ENCODE data around the gene CDH23.

CDH23 gene

DNA sequence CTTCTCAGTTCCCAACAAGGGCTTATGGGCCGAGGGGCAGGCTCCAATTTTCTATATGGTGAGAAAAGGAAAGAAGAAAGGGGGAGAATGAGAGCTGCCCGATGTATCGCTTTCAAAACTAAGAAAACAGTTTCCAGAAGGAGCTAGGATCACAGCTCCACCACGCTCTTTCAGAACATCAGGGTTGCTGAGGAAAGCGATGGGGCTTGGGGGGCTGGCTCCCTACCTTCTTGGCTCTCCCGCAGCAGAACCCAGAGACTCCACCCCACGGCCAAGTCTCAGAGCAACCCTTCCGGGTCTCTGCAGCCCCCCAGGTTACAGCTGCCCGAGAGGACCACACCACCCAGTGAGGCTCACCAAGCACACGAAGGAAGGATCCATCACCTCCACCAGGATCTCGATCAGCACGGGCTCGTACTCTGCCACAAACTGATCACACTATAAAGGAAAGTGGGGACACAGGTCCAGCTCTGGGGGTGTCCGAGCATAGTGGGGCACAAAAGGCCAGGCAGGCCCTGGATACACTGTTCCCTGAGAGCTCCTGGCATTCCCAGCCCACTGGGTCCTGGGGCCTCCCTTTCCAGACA is 422.0 kb downstream of the CDH23 start:
- H3K4me3 ChIP-seq (ENCODE audit: low read depth, low read length): no peak overlapping the region
- POLR2A ChIA-PET: no interaction called here
- TF ChIP-seq CTCF (IDR thresholded peaks at IDR 0.05; ENCODE audit: insufficient read depth, low read length, missing control alignments): no peak

DNA sequence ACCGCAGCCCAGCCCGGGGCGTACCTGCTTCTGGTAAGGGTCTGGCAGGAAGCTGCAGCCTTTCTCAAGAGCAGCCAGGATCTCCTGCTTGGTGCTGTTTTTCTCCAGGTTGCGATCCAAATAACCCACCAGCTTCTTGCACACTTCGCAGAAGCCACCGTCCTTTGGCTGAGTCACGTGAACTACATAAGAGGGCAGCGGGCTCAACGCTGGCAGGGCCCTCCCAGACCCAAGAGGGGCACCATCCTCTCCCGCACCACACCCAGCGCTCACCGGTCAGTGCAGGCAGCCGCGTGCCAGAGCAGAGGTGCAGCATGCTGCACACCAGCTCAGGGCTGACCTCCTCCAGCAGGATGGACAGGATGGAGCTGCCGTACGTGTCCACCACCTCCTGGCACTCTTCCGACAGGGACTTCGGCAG is 422.7 kb downstream of the CDH23 start:
- DNase-seq (ENCODE audit: low read depth, low spot score): no peak
- H3K4me3 ChIP-seq (ENCODE audit: low read depth, low read length): no peak overlapping the region
- CTCF ChIA-PET: interaction anchor here (0.8 to 3.9 kb wide), 6 partner anchors 8 to 505 kb away, joined by 3 to 22 read pairs (median 4); no protein-coding TSS in a partner anchor
- TF ChIP-seq CTCF (IDR thresholded peaks at IDR 0.05; ENCODE audit: insufficient read depth, low read length, missing control alignments): no peak
- POLR2A ChIA-PET: interaction anchor here (0.6 kb wide), 1 partner anchor 26 kb away, joined by 4 read pairs; no protein-coding TSS in a partner anchor

More for the DNA sequence above, 422.0 kb downstream of the CDH23 start:
- CTCF ChIA-PET: interaction anchor here (0.9 to 3.9 kb wide), 5 partner anchors 17 to 505 kb away, joined by 3 to 22 read pairs (median 3); no protein-coding TSS in a partner anchor
- DNase-seq (ENCODE audit: low read depth, low spot score): no peak

GRCh38 chr10:71819985-71820384 is 423.3 kb downstream of the CDH23 start:
- no peak overlapping the region for H3K4me3 ChIP-seq (ENCODE audit: low read depth, low read length)
- CTCF ChIA-PET: interaction anchor here (0.8 to 3.9 kb wide), 3 partner anchors 9 to 76 kb away, joined by 3 to 22 read pairs (median 4); no protein-coding TSS in a partner anchor
- POLR2A ChIA-PET: interaction anchor here (0.6 kb wide), 1 partner anchor 26 kb away, joined by 4 read pairs; no protein-coding TSS in a partner anchor
- DNase-seq (ENCODE audit: low read depth, low spot score): no peak
- TF ChIP-seq CTCF (IDR thresholded peaks at IDR 0.05; ENCODE audit: insufficient read depth, low read length, missing control alignments): no peak

DNA sequence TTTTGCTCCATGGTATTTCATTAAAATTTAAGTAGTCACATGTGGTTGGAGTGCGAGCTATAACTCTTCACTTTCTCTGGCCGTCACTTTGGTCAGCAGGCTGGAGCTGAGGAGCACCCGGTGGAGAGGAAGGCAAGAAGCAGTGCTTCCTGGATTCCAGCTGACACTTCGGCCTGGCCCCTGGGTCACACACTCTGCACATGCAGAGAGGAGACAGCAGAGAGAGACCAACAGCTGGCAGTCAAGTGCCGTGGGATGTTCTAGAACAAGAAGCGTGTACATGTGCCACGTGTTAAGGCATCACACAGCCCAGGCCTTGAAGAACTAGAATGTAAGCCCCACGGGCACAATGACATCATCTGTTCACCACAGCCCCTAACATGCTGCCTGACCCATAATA is 424.2 kb downstream of the CDH23 start:
- CTCF ChIA-PET: interaction anchor here (0.7 to 1.1 kb wide), 3 partner anchors 8 to 14 kb away, joined by 3 read pairs; no protein-coding TSS in a partner anchor
- POLR2A ChIA-PET: no interaction called here
- H3K4me3 ChIP-seq (ENCODE audit: low read depth, low read length): no peak overlapping the region
- DNase-seq (ENCODE audit: low read depth, low spot score): no peak
- no peak for TF ChIP-seq CTCF (IDR thresholded peaks at IDR 0.05; ENCODE audit: insufficient read depth, low read length, missing control alignments)

- ChIA-PET CTCF (interaction anchor here (0.8 to 1.6 kb wide), 8 partner anchors 8 to 226 kb away, joined by 3 to 7 read pairs (median 4); no protein-coding TSS in a partner anchor), POLR2A (interaction anchor here (0.6 kb wide), 1 partner anchor 11 kb away, joined by 3 read pairs; no protein-coding TSS in a partner anchor)
- DNase-seq (ENCODE audit: low read depth, low spot score): no peak
- TF ChIP-seq CTCF (IDR thresholded peaks at IDR 0.05; ENCODE audit: insufficient read depth, low read length, missing control alignments): no peak
- H3K4me3 ChIP-seq (ENCODE audit: low read depth, low read length): no peak overlapping the region
Observed at GRCh38 chr10:71821909-71822763, 425.4 kb downstream of the CDH23 start.

DNA sequence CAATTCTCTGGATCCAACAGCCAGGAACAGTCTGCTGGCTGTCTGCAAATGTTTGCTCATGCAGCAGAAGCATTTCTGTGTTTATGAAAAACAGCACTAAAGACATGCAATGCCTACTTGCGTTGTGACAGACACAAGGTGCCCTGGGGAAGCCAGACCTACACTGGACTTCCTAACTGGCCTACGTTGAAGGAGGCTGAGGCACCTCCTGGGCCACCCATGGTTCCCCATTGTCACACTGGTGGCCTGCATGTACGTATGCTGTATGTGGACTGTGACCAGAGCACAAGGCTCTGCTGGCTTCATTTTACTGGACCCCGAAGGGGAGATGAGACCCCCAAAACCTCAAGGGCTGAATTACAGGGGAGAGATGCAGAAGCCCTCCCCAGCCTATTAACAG is 426.6 kb downstream of the CDH23 start:
- POLR2A ChIA-PET: no interaction called here
- H3K4me3 ChIP-seq (ENCODE audit: low read depth, low read length): no peak overlapping the region
- CTCF ChIA-PET: interaction anchor here (1.1 to 1.6 kb wide), 5 partner anchors 8 to 75 kb away, joined by 4 to 7 read pairs (median 6); partner anchors contain the start of gene VSIR
- no peak for DNase-seq (ENCODE audit: low read depth, low spot score)
- no peak for TF ChIP-seq CTCF (IDR thresholded peaks at IDR 0.05; ENCODE audit: insufficient read depth, low read length, missing control alignments)
